Measurements from ENCODE around the gene SYNE3.

The SYNE3 gene

DNA sequence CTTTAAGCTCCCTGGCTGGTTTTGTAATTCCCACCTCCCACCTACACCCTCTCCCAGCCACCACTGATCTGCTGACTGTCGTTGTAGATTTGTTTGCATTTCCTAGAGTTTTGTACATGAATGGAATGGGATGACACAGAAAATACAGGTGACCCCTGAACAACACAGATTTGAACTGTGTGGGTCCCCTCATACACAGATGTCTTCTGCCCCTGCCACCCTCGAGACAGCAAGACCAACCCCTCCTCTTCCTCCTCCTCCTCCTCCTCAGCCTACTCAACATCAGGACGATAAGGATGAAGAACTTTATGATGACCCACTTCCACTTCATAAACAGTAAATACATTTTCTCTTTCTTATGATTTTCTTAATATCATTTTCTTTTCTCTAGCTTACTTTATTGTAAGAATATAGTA lies 28.8 kb downstream of the SYNE3 start:
- no peak for DNase-seq

DNA sequence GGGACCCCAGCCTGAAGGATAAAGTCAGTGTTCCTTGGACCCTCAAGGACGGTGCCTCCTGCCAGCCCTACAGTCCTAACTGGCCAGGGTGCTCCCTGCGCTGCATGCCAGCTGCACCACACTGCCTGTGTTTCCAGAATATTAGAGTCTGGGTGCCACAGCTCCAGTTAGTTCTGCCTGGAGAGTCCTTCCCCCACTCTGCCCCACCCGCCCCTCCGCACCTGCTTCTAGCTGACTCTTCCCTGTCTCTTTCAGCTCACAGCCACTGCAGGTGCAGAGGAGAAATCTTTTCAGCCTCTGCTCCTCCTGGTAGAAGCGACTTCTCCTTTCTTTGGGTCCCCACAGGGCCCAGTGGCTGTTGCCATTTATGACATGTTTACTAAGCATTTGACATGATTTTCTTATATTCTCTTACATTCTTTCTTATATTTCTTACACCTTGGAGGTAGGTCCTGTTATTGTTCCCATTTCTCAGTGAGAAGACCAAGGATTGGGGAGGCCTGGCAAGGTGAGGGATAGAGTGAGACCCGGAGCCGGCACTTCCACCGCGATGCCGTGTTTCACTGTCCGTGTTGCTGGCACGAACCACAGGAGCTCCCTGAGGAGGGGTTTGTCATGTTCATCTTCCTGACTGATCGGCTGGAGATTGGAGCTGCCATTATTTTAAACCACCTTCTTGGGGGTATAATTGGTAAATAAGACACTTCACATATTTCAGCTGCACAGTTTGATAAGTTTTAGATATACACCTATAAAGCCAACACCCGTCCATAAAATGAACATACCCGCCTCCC lies 29.4 kb downstream of the SYNE3 start:
- DNase-seq: no peak

DNA sequence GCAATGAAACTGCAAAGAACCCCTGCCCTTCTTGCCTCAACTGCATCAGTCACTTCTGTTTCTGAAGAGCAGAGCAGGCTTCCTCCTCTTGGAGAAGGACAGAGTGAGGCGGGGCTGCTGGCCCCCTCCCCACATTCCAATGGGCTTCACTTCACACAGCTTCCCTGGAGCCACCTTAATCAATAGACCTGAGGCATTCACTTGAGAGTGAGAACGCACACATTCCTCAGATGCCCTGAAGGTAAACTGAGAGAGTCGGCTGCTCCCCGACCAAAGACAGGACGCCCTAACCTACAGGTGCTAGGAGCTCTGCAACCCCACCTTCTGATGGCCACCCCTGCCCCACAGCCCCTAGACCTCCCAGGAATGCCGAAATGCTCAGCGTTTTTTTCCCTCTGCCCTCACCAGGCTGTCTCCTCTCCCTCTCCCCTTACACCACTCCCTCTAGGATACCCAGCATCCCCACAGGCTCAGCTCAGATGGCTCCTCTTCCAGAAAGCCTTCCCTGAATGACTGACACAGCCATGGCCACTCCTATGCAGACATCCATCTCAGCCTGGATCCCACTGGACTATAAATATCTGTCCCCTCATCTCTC lies 31.1 kb downstream of the SYNE3 start:
- DNase-seq: no peak

DNA sequence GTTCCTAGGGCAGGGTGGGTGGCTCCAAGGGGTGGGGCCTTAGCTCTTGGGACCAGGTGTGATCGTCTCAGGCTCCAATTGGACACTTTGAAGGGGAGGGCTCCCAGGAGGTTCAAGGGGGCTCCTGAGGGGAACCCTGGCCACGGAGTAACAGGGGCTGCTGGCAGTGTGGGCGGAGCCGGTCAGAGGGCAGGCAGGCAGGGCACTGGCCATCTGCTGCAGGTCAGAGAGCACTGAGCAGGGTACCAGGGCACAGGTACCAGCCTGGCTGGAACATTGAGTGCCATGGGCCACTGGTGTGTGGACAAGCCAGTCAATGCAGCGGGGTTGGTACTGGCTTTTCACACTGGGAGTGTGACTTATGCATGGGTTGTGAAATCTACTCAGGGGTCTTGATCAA lies 32.2 kb downstream of the SYNE3 start:
- DNase-seq: no peak

DNA sequence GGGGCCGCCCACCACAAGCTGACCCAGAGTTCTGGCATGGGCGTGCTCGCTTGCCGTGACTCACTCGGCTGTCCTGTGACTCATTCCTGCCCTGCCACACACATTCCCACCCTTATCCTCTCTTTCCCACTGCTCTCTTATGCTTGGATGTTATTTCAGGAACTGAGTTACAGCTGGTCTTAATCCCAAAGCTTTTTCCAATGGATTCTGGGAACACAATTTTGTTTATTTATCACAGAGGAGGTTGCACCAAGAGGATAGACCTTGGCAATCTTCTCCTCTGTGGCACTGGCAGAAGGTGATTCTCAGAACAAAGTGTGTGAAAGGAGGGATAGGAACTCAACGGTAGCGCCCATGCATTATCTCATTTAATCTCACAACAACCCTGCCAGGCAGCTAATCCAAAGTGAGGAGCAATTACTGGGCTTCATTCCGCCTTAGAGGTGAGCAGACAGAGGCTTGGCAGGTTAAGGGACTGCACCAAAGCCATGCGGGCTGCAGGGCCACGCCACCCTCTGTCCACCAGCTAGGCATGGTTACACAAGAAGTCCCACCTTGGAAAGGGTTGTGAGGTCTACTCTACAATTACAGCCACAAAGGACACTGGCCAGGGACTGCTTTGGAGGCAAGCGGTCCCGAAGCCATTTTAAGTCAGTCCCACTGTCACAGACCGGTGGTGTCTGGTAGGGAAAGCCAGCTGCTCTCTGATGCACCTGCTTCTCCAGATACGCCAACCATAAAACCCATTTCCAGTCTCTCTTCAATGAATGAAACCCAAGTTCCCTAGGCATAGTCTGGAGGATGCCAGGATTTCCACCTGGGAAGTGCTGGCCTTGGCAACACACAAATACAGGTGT lies 32.9 kb downstream of the SYNE3 start:
- no peak for DNase-seq

DNA sequence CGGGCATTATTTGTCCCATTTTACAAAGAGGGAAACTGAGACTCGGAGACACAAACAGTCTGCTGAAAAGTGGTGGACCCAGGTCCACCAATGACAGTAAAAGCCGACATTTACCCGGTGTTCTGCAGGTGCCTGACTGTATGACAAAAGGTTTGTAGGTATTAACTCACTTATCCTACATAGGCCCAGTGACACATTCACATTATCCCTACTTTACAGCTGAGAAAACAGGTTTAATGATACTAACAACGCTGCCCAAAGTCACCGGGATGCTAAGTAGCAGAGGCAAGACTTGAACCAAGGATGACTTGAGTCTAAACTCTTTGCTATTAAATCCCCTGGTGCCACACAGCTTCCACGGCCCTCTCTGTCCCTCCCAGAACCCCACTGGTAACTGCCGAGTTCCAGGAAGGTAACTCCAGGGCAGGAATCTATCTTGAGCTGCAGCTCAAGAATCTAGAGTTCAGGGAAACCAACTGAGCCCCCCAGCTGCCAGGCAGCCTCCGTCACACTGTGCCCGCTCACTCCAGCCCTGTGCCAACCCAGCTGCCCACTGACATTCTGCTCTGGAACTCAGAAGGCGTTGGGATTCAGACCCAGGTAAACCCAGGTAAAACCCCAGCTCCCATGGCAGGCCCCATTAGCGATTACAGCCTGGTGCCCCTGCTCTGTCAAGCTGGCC lies 33.7 kb downstream of the SYNE3 start:
- DNase-seq: no peak

DNA sequence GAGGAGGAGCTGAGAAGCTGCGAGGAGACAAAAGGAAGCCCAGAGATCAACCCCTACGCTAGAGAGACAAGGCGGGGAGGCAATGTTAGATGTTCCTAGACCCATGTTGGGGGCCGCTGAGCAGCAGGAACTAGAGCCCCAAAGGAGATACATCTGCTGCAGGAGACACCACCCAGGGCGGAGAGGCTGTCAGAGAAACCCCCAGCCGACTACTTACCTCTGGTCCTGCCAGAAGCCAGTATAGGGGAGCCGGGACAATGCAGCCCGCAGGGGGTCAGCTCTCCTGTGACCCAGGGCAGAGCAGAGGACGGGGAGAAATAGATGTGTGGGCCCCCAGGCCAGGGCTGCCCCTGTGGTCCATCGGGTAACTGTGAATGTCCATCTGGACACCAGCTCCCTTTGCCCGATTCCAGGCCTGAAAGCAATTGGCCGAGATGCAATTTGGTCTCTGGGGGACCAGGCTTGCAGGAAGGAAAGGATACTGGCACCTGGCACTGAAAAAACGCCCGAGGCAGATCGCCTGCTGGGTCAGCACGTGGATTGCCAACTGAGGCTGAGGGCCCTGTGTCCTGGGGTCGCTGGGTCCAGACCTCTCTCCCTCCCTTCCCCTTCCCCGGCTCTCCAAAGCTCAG lies 34.9 kb downstream of the SYNE3 start:
- DNase-seq: no peak

DNA sequence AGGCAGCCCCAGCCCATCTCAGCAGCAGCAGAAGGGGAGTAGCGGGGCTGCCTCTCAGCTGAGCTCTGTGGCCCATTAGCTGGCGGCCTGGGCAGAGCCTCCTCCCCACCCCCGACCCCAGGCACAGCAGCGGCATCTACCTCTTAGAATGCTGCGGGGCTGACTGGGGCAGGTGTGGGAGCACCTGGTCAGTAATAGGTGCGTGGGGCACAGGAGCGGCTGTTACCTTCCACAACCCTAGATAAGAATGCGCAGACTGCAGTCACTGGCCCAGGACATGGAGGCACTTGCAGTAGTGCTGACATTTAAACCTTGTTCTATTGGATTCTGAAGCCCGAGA lies 35.6 kb downstream of the SYNE3 start:
- no peak for DNase-seq

DNA sequence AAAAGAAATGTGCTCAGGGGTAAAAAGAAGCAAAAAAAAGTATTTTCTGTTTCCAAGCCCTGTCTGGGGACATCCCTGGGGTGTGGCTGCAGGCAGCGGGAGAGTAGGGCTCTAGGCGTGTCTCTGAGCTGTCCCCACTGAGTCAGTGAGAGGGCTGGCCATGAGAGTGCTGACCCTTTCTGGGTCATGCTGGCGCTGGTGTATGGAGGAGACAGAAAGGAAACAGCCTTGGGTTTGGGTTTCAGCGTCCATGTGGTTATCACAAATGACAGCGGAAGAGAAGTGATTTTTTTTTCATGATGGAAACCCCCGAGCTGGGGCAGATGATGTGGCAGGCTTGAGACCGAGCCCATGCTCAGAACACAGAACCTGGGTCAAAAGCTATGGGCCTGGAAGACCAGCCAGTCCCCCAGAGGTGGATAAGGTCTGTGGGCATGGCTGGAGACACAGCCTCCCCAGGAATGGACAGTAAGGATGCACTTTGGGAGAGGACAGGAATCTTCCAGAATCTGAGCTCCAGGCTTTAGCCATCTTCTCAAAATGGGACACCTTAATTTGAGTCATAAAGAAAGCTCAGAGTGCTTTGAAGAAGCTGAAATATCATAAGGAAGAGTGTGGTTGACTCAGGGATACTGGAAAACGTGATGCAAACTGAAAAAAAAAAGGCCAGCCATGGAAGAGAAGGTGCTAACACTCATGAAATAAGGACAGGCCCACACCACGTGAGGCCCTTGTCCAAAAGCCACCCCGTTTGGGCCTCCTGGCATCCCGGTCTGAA lies 36.2 kb downstream of the SYNE3 start:
- DNase-seq: no peak

DNA sequence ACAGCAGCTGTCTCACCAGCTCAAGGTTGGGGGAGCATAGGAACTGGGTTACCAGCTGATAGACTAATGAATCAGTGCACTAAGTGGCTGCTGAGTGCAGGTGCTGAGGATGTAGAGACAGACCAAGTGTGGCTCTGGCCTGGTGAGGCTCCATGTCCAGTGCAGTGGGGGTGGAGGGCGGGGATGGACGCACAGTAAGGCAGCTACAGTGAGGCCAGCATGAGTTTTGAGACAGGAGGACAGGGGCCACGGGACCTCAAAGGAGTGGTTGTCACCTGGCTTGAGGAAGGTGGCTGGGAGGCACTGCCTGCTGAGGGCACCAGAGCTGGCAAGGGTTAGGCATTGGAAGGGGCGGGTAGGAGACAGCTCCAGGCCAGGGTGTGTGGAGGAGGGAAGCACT lies 37.0 kb downstream of the SYNE3 start:
- DNase-seq: no peak

DNA sequence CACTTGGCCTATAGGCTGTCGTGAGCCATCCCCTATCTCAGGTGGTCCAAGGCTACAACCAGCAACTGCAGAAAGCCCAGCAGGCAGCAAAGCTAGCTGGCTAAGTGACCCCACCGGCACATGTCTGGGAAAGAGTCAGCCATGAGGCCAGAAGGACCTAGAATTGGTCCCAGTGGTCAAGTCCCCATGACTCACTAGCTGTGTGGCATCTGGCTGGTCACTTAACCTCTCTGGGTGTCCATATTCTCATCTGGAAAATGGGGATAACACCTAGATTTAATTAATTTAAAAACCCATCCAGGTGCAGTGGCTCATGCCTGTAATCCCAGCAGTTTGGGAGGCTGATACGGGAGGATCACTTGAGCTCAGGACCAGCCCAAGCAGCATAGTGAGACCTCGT lies 37.6 kb downstream of the SYNE3 start:
- DNase-seq: no peak

DNA sequence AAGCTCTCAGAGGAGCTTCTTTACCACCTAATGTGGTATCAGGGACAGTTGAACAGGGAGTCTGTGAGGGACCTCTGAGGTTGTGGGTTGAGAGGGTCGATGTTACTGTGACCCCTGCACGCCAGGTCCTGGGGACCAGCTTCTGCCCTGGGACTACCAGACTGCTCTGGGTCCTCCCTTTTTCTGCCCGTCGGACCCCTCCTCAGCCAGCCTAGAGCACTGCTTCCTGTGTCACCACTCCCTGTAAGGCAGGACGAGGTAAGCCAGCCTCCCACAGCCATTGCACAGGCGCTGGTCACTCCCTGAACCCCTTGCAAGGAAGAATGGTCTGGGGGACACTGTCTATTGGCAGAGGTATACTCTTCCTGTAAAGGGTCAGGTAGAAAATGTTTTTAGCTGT lies 38.1 kb downstream of the SYNE3 start:
- no peak for DNase-seq

DNA sequence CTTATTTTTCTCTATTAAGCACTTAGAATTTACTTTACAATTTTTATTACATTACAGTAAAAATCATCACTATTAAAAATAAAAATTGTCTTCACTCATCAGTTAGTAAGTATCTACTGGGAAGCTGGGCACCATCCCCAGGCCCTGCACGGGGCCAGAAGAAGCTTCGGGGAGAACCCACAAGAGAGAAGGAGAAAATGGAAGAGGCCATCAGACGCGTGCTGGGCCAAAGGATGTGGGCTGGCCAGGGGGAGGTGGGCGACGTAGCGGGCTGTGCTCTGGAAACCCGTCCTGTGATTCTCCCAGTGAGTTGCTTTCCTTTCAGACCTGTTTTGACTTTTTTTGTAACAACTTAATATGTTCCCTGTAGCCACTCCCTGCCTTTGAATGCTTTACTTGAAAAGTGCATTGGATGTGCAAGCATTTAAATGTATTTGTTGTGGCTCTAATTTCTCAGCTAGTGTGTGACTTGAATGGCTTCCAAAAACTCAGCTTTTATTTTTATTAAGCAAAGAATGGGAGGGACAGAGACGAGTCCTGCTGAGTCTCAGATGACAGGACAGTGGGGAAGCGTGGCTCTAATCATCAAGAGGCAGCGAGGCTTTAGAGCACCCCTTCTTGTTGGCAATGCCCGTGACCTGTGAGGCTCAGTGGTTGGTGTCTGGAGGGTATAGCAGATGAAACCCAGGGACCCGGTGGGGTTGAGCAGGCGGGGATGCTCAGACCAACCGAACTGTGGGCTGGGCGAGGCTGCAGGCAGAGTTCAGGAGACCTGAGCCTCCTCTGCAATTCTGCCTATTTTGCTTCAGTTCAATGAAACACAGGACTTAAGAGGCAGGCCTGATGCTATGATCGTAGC lies 38.8 kb downstream of the SYNE3 start:
- no peak for DNase-seq

DNA sequence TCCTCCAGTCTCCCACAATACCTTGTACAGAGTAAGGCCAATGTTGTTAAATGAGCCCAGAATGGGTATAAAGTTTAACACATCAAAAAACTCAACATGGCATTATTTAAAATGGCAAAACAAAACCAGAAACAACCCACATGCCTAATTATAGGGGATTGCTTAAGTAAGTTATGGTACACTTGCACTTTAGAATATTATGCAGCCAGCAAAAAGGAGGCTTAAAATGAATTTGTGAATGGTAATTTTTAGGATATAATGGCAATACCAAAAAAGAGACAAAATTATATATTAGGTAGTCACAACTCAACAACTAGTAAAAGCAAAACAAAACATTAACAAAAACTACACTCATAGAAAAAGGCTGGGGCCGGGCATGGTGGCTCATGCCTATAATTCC lies 39.7 kb downstream of the SYNE3 start:
- no peak for DNase-seq

DNA sequence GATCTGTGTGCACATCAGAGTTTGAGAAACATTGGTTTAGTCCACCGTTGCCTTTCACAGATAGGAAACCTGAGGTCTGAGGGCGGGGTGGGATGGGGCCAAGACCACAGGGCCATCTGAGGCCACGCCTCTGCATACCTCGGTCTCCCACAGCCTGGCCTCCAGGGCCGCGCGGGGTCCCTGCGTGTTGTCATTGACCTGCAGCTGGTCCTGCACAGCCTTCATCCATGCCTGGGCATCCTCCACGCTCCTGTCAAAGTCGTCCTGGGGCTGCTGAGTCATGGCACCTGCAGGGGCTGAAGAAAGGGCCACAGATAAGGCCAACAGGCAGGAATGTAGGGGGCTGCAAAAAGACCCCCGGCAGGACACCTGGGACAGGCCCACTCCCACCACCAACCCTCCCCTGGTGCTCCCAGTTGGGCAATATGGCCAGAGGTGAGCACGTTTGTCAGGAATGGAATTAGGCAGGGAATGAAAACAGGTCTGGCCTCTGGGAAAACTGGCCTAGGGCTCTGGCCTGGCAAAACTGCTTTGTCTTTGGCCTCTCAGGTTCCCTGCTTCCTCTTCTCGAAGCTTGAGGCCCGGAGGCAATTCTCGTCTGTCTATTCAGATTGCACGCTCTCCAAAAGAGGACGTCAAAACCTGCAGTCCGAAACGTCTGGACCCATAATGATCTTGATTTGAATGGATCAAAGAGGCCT lies 40.8 kb downstream of the SYNE3 start:
- DNase-seq: no peak

DNA sequence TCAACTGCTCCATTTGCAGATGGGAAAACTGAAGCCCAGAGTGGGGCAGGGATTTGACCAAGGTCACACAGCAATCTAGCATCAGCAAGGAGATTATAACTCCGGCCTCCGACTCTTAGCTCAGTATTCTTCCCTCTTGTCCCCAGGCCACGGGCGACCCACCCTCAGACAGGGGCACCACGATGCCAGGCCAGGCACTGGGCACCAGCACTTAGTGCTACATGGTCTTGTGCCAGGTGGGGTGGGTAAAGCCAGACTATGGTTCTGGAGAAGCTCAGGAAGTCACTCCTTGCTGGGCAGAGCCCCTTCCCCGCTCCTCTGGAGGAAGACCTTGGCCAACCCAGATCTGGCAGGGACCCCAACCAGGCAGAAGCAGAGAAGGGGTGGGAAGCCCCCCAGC lies 41.5 kb downstream of the SYNE3 start:
- no peak for DNase-seq

DNA sequence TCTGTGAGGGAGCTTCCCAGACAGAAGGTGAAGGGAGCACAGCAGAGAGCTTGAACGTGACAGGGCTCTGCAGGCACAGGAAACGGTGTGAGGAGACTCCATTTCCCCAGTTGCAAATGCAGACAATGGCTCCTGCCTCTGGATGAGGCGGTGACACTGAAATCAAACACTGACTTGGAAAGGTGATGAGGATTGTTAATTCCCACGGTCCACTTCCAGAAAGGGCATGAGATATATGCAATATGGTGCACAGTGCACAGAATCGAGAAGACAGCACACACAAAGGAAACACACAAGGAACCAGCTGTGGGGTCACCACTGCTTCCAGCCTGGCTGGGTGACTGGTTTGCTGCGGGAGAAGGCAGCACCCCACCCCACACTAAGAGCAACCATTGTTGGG lies 42.0 kb downstream of the SYNE3 start:
- no peak for DNase-seq

DNA sequence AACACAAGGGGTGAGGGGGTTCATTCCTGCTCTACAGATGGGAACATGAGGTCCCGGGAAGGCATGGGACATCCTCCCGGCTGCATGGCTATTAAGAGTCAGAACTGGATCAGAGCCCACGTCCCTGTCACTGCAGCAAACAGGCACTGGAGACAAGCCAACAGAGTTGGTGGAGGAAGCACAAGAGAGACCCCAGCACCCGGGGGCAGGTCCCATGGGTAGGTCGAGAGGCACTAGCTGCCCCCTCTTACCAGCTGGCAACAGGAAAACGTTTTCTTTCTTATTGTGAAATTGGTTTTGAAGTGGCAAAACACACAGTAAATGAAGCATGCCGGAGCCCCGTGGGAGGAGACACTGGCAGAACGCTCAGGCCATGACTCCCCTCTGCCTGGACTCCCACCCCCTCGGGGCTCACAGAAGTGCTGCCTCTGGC lies 43.6 kb downstream of the SYNE3 start:
- no peak for DNase-seq

DNA sequence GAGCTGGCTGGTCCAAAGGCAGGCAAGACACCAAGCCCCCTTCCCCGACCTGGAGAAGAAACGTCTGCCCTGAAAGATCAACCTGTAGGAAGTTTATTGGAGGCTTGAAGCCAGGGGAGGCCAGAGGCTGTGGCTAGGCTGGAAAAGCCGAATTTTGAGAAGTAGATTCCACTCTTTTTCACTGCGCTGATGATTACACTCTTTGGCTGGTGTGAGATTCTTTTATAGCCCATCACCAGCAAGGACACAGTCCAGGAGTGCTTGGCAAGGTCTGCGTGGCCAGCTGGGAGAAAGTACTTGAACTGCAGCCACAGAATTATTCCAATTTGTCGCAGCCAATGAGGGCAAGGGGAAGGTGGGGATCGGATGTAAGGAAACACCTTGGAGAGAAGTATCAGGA lies 45.0 kb downstream of the SYNE3 start:
- no peak for DNase-seq

DNA sequence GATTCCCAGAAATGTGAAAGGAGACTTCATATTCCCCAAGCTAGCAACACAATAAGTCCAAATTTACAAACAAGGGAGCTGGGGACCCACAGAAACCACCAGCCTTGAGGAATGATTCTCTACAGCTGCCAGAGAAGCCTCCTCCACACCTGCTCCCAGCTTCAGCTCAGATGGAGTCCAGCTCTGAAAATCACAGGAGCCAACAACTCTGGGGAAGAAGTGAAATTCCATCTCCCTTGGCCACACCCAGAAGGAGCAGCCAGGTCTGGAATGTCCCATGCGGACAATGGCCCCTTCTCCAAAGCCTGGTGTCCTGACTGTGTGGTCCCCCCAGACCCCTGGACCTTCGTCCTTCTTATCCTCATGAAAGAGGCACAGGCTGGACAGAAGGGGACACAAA lies 45.4 kb downstream of the SYNE3 start:
- DNase-seq: no peak

DNA sequence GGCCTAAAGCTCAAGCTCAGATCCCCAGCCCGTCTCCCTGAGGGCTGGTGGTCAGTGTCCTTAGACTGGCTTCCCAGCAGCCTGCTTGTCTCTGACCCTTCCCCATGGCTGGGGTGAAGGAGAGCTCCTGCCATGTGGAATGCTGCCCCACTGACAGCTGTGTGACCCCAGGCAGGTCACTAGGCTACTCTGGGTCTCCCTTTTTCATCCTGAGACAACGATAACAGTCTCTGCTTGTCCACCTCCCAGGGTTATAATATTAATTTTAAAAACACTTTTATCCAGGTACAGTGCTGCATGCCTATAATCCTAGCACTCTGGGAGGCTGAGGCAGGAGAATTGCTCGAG lies 47.3 kb downstream of the SYNE3 start:
- DNase-seq: no peak
